Astrocyte (in vitro differentiated cells and primary cell): ENCODE results near the gene SNX6. TPM values are rescaled to one million over a fixed set of nuclear protein-coding genes. Genes with fewer than 3 reads are reported as not detected.
"Not testable (repeated sequence)": the region's sequence is repeated elsewhere in the genome, so short reads cannot be mapped to it uniquely, and the experiment has no call there.

ENCODE experiments used
- DNase-seq: peaks from one replicate; pipeline ENCODE4 v3.0.0-alpha.2; 2010; ENCODE audit warnings: low read depth
- FAIRE-seq: peaks from 2 replicates; lab custom pipeline; 2011; peaks lifted over from hg19 to GRCh38; lab: Jason Lieb, UNC
- H2AFZ ChIP-seq: 2 replicates; pipeline ENCODE4 v1.6.0; 2012; ENCODE audit warnings: low read depth, low read length, inconsistent platforms
- H3K27ac ChIP-seq: 2 replicates; pipeline ENCODE4 v1.5.1; 2011; ENCODE audit warnings: low read depth, low read length, inconsistent platforms
- H3K27me3 ChIP-seq: 2 replicates; pipeline ENCODE4 v1.6.0; 2011; ENCODE audit warnings: low read length, inconsistent platforms; ENCODE audit not compliant: insufficient read depth
- H3K36me3 ChIP-seq: 2 replicates; pipeline ENCODE4 v1.5.1; 2011; ENCODE audit warnings: low read length, inconsistent platforms; ENCODE audit not compliant: insufficient read depth
- H3K4me1 ChIP-seq: 2 replicates; pipeline ENCODE4 v1.5.1; 2011; ENCODE audit warnings: low read length, inconsistent platforms; ENCODE audit not compliant: insufficient read depth
- H3K4me2 ChIP-seq: 2 replicates; pipeline ENCODE4 v1.6.0; 2012; ENCODE audit warnings: low read length, inconsistent platforms
- H3K4me3 ChIP-seq: 2 replicates; pipeline ENCODE4 v1.5.1; 2011; ENCODE audit warnings: low read depth, mild to moderate bottlenecking, low read length, inconsistent platforms; ENCODE audit not compliant: insufficient read depth
- H3K79me2 ChIP-seq: 2 replicates; pipeline ENCODE4 v1.6.0; 2012; ENCODE audit warnings: mild to moderate bottlenecking, low read length, inconsistent platforms; ENCODE audit not compliant: insufficient read depth
- H3K9ac ChIP-seq: 2 replicates; pipeline ENCODE4 v1.6.0; 2012; ENCODE audit warnings: mild to moderate bottlenecking, low read length, inconsistent platforms
- H3K9me3 ChIP-seq: 2 replicates; pipeline ENCODE4 v1.5.1; 2012; ENCODE audit warnings: low read depth, mild to moderate bottlenecking, low read length, inconsistent platforms; ENCODE audit not compliant: insufficient read depth
- H4K20me1 ChIP-seq: 2 replicates; pipeline ENCODE4 v1.6.0; 2012; ENCODE audit warnings: low read length, inconsistent platforms; ENCODE audit not compliant: insufficient read depth
- H3K27ac Mint-ChIP-seq: one replicate; pipeline ENCODE4 v1.8.0; 2021; ENCODE audit warnings: mild to moderate bottlenecking, mixed read lengths; ENCODE audit not compliant: unreplicated experiment
- H3K27me3 Mint-ChIP-seq: one replicate; pipeline ENCODE4 v1.8.0; 2021; ENCODE audit warnings: low read depth, mixed read lengths; ENCODE audit not compliant: unreplicated experiment
- H3K36me3 Mint-ChIP-seq: one replicate; pipeline ENCODE4 v1.8.0; 2021; ENCODE audit warnings: low read depth, mixed read lengths; ENCODE audit not compliant: unreplicated experiment
- H3K4me1 Mint-ChIP-seq: one replicate; pipeline ENCODE4 v1.8.0; 2021; ENCODE audit warnings: low read depth, mixed read lengths; ENCODE audit not compliant: unreplicated experiment
- H3K4me3 Mint-ChIP-seq: one replicate; pipeline ENCODE4 v1.8.0; 2021; ENCODE audit warnings: mild to moderate bottlenecking, moderate library complexity, mixed read lengths; ENCODE audit not compliant: unreplicated experiment
- H3K9me3 Mint-ChIP-seq: one replicate; pipeline ENCODE4 v1.8.0; 2021; ENCODE audit warnings: mild to moderate bottlenecking, mixed read lengths; ENCODE audit not compliant: unreplicated experiment
- CTCF ChIP-seq: IDR thresholded peaks from 2 replicates; pipeline ENCODE4 v1.5.1; 2011; ENCODE audit warnings: low read depth, mild to moderate bottlenecking, inconsistent platforms, low read length, moderate library complexity; ENCODE audit not compliant: insufficient read depth
- EZH2 ChIP-seq: IDR thresholded peaks from 2 replicates; pipeline ENCODE4 v1.6.1; 2012; ENCODE audit warnings: mild to moderate bottlenecking, low read length, inconsistent platforms; ENCODE audit not compliant: insufficient read depth
- total RNA-seq: library from RNA; stranded (reverse); gene quantifications from 2 replicates; pipeline ENCODE4 v1.2.1, GENCODE V29; 2021

Gene SNX6
- total RNA-seq, 1 donor from 2014 or later: 111 TPM

- no peak overlapping the region for H2AFZ ChIP-seq
- peak overlapping the region; percentile 62 for H3K4me2 ChIP-seq
- H3K9me3 ChIP-seq: no peaks in the 10 kb centered on the region
- Mint-ChIP-seq H3K27ac (no peak overlapping the region), H3K36me3 (no peaks in the 10 kb centered on the region), H3K4me3 (peak overlapping the region; percentile 73), H3K9me3 (no peaks in the 10 kb centered on the region), H3K4me1 (peaks cover 25% of the 10 kb centered on the region), H3K27me3 (no peaks in the 10 kb centered on the region)
- no peaks in the 10 kb centered on the region for H3K27me3 ChIP-seq
- peaks cover 26% of the 10 kb centered on the region for H3K4me1 ChIP-seq
- DNase-seq (peak; percentile 100), FAIRE-seq (peak; percentile 73)
- no peaks in the 10 kb centered on the region for H3K79me2 ChIP-seq
- no peak for TF ChIP-seq EZH2
- TF ChIP-seq CTCF: no peak
- H3K27ac ChIP-seq: peak overlapping the region; percentile 86
- no peak overlapping the region for H3K4me3 ChIP-seq
- H4K20me1 ChIP-seq: no peaks in the 10 kb centered on the region
- no peaks in the 10 kb centered on the region for H3K36me3 ChIP-seq
- peak overlapping the region; percentile 61 for H3K9ac ChIP-seq
These were observed 21.0 kb upstream of the SNX6 start for GRCh38 chr14:34650786-34651584.

- not testable (repeated sequence) for H2AFZ ChIP-seq, H3K36me3 Mint-ChIP-seq, H3K4me3 ChIP-seq, H3K36me3 ChIP-seq, H3K9me3 ChIP-seq, H3K79me2 ChIP-seq, H3K9me3 Mint-ChIP-seq, H3K27ac Mint-ChIP-seq, H3K27me3 Mint-ChIP-seq, H4K20me1 ChIP-seq, FAIRE-seq, H3K27me3 ChIP-seq
- peak overlapping the region; percentile 62 for H3K4me2 ChIP-seq
- peak overlapping the region; percentile 86 for H3K27ac ChIP-seq
- peaks cover 26% of the 10 kb centered on the region for H3K4me1 ChIP-seq
- Mint-ChIP-seq H3K4me3 (peak overlapping the region; percentile 73), H3K4me1 (peaks cover 25% of the 10 kb centered on the region)
- H3K9ac ChIP-seq: peak overlapping the region; percentile 61
- DNase-seq: peak; percentile 45
These were observed 20.1 kb upstream of the SNX6 start for GRCh38 chr14:34650006-34650405.

GRCh38 chr14:34649344-34649743 lies 19.4 kb upstream of the SNX6 start:
- DNase-seq (peak; percentile 92), FAIRE-seq (no peak)
- Histone ChIP-seq H3K27ac (peak overlapping the region; percentile 86), H2AFZ (peak overlapping the region; percentile 44), H3K27me3 (no peaks in the 10 kb centered on the region), H3K4me2 (peak overlapping the region; percentile 62), H3K4me3 (no peak overlapping the region), H3K79me2 (no peaks in the 10 kb centered on the region), H3K36me3 (no peaks in the 10 kb centered on the region), H4K20me1 (no peaks in the 10 kb centered on the region), H3K9ac (peak overlapping the region; percentile 61), H3K9me3 (no peaks in the 10 kb centered on the region), H3K4me1 (peaks cover 26% of the 10 kb centered on the region)
- no peaks in the 10 kb centered on the region for H3K9me3 Mint-ChIP-seq
- peak overlapping the region; percentile 55 for H3K4me3 Mint-ChIP-seq
- peaks cover 25% of the 10 kb centered on the region for H3K4me1 Mint-ChIP-seq
- TF ChIP-seq CTCF (no peak), EZH2 (no peak)
- H3K36me3 Mint-ChIP-seq: no peaks in the 10 kb centered on the region
- H3K27ac Mint-ChIP-seq: no peak overlapping the region
- H3K27me3 Mint-ChIP-seq: no peaks in the 10 kb centered on the region
